GM18870 (cell line): ENCODE results near the gene OR7C2.

Experiments
- ATAC-seq: cut with Tn5 transposase; IDR thresholded peaks from one replicate; pipeline ENCODE4 v1.9.1; 2021; ENCODE audit warnings: moderate library complexity; ENCODE audit not compliant: unreplicated experiment

OR7C2 gene

DNA sequence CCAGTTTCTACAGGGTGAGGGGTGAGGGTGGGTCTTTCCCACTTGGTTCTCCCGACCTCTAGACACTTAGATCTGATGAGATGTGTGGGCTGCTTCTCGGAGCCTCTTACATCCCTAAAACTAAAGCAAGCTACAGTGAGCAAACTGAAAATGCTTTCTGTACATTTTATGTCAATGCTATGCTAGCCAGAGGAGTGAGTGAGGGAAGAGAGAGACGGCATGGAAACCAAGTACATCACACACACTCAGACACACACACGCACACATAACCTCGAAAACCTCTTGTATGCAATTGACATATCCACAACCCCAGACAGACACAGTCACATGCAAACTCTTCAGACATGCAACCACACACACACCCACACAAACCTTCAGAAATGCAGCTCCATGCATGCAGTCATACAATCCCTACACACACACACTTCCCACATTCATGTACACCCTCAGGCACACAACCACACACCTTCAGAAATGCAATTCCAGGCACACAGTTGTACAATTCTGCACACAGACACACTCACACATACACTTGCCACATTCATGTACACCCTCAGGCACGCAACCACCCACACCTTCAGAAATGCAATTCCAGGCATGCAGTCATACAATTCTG, 37.0 kb downstream of the OR7C2 start:
- no peak for ATAC-seq

DNA sequence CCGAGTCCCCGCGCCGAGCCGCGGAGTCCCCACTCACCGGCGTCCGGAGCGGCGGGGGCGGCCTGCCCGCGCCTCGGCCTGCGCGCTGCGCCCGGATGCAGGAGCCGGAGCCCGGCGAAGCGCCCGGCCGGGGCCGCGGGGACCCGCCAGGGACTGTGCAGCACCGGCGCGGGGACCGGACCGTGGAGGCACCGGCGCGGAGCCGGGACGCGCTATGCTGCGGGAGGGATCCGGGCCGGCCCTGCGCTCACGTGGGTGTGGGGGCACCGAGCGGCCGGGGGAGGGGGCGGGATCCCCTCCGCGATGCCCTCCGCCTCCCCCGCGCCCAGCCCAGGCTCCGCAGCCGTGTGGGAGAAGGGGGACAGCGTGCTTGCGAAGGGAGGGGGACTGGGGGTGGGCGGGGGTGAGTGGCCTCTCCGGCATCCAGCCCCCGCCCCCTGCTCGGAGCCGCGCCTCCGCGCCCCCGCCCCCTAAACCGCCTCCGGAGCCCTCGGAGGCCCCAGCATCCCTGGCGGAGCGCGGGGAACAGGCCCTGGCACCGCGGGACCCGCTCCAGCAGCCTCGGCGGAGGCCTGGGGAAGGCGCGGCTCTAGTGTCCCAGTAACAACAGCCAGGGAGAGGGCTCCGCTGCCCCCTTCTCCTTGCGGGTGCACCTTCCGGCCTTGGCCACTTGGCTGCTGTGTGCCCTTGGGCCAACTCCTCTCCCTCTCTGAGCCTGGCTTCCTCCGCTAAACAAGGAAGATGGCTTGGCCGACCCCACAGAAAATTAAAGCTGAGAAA, 38.4 kb downstream of the OR7C2 start, which contains the start of gene SLC1A6:
Gene SLC1A6 (minus strand): TSS at position 389 of the 780 bp plus-strand sequence. CDS start 6,954 bp downstream, outside the sequence.
- ATAC-seq: no peak

- ATAC-seq: no peak
Measured at GRCh38 chr19:14985133-14985532, 43.8 kb downstream of the OR7C2 start.
